HG03103 (cell line): ENCODE data around the gene CAMSAP2.

Experiments used
- ATAC-seq: cut with Tn5 transposase; IDR thresholded peaks from one replicate; pipeline ENCODE4 v1.9.1; 2021; ENCODE audit warnings: low read depth; ENCODE audit not compliant: unreplicated experiment

CAMSAP2 gene

DNA sequence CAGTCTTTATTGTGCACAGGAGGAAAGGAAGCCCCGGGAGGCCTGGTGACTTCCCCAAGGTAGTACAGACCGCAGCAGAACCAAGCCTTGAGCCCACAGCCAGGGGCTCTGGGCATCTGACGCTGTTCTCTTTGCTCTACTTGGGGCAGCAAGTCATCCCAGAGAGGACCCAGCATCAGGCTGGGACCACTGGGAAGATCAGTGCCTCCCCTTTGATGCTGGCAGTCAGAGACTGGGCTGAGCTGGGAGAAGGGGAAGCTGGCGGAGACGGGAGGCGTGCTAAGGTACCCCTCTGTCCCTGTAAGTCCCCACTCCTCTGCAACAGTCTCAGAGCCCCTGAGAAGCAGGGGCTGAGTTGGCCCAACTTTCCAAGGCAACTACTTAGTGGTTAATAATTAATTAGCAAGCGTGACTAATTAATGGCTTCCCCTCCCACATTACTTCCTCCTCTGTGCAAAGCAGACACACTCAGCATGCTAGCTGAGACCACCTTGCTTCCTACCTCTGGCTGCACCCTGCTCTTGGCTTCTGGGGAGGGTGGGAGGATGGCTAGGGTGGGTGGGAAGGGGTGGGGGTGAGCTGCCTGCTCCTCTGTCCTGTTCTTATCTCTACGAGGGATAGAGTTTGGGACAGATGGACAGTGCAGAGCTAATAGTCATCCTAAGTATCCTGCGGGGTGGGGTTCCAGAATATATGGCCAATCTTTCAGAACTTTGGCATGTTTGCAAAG, 157.3 kb downstream of the CAMSAP2 start:
- no peak for ATAC-seq

DNA sequence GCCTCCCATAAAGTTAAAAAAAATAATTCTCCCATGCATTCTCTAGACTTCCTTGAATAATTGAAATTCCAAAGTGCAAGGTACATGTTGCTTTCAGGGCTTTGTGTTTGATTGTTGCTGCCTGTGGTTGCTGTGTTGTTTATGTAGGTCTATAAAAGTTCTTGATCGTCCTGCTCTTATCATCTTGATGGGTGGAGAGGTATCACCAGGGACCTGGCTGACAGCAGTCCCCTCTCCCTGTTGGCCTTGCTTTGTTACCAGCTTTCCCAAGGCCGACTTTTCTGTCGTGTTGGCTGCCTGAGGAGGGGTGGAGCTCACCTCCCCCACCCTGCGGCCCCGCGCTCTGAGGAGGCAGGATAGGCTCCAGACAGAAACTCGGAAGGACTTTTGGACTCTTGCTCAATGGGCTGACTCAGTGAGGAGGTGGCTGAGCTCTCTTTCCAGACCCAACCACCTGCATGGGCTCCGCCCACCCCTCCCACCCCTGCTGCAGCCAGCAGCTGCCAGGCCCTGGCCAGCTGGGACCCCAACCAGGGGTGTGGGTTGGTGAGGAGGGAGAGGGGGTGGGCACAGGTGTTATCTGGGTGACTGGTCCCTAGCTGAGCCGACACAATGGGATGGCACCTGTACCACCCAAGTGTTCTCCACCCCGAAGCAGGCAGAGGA, 158.0 kb downstream of the CAMSAP2 start:
- no peak for ATAC-seq

DNA sequence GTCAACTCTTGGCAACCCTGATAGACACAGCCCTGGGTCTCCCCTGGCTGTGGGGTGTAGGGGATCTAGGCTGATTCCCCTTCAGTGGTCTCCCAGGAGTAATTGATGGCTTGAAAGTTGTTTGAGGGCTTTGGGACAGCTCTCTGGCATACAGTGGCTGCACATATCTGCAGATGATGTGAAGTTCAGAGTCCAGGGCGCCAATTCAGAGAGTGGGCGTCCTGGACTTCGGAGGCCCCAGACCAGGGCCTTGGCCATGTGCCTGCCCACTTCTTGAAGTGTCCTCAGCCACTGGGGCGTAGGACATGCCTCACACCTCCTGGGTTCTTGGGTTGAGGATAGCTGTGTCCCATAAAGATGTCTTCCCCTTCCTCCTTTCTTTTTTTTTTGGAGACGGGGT, 158.6 kb downstream of the CAMSAP2 start:
- no peak for ATAC-seq

DNA sequence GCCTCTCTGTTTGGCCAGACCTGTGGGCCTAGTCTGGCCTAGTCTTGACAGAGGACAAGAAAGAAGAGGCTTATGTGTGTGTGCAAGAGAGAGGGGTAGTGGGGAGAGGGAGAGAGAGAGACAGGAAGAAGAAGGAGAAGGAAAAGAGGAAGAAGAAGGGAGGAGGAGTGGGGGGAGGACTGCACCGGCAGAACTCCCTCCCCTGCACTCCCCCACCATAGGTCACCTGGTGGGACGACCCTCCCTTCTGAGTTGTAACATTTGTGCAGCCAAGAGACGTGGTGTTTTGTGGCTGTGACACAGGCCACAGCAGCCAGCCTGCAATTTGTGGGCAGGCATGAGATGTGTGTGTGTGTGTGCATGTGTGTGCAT, 160.3 kb downstream of the CAMSAP2 start:
- ATAC-seq = no peak

DNA sequence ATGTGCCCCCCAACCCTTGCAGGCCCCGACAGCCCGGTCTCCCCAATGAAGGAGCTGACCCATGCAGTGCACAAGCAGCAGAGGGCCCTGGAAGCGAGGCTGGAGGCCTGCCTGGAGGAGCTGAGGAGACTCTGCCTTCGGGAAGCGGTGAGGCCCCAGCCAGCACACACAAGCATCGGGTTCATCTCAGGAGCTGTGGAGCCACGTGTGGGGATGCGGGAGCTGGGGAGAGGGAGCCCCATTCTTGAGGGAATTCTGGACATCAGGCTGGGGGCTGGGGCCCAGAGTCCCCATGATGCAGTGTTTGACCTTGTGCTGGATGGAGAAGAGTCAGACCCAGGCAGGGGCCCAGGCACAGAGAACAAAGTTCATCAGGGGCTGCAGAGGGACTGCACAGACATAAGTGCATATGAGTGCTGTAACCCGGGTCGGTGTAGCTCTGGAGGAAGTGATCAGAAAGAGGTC, 160.8 kb downstream of the CAMSAP2 start:
- ATAC-seq = no peak

DNA sequence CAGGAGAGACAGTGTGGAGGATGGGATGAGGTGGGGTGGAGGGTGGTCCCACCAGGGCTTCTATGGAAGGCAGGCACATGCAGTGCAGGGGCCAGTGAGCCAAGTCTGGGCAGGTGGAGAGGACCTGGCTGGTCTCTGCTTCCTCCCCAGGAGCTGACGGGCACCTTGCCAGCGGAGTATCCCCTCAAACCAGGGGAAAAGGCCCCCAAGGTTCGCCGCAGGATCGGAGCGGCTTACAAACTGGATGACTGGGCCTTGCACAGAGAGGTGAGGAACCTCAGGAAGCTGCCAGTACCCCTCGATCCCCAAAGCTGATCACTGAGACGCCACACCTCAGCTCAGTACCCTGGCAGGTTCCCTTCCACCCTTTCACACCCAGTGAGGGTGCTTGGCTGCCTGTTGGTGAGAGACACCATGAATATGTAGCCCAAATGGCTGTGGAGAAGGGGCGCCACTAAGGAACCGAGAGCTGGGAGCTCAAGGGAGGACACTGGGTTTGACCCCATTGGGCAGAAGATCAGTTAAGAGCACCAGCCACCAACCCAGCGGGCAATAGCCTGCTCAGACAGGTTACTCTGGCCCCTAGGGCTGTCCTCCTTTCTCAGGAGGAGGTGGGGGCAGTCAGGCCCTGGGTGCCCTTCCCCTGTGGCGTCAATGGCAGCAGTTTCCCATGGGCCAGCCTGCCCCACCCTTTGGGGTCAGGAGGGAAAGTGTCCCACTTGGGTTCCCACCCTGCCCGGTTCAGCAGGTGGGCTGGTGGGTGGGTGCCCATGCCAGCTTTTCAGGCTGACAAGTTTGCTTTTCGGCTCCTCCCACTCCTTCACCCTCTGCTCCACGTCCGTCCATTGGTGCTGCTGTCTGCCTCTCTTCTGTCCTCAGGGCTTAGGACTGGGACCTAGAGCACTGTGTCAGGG, 161.5 kb downstream of the CAMSAP2 start:
- ATAC-seq = no peak

DNA sequence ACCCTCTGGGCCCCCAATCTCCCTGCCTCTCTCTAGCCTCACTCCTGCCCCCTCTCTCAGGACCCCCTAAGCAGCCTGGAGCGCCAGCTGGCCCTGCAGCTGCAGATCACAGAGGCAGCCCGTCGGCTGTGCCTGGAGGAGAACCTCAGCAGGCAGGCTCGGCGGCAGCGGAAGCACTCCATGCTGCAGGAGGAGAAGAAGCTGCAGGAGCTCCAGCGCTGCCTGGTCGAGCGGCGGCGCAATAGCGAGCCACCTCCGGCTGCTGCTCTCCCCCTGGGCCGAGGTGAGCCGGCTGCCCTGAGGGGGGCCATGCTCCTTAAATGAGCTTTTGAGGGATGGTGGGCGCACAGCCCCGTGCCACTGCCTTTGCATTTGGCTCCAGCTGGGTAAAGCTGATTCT, 162.2 kb downstream of the CAMSAP2 start:
- ATAC-seq = no peak

DNA sequence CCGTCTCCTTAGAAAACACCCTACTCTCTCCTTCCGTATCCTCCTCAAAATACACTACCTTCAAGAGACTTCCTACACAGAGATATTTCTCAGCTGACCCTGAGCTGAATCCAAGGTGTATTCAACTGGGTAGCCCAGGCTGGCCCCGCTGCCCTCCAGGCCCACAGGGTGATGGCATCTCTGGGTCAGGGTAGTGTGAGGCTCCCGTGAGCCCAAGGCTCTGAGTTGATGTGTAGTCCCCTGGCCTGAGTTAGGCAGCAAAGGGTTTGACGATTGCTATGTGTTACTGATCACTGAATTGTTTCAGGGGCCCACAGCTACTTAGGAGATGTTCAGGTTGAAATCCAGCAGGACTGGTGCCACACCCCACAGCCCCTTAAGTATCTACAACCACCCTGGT, 162.7 kb downstream of the CAMSAP2 start:
- ATAC-seq = no peak

DNA sequence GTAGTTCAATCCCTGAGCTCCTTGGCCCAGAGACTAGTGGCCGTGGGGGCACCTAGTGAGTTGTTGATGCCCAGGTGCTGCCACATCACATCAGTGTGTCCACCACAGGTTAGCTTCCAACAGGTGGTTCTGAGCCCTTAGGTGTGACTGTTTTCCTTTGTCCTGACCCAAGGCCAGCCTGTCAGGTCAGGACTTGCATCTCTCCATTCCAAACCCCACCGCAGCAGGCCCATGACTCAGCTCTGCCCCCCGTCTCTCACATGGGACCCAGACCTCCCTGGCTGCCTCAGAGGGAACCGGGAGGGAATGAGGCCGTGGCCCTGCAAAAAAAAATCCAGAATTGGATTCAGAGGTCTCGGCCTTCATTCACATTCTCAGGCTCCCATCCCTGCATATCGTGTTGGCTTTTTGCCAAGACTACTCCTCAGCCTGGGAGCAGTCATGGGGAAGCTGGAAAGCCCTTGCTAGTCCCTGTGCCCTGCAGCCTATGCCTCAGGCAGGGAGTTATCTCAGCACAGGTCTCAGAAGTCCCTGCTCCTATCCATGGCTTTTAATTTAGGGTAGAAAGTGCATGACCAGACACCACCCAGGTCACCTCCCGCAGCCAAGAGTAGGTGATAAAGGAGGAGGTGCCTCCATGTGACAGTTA, 163.2 kb downstream of the CAMSAP2 start:
- ATAC-seq = no peak

DNA sequence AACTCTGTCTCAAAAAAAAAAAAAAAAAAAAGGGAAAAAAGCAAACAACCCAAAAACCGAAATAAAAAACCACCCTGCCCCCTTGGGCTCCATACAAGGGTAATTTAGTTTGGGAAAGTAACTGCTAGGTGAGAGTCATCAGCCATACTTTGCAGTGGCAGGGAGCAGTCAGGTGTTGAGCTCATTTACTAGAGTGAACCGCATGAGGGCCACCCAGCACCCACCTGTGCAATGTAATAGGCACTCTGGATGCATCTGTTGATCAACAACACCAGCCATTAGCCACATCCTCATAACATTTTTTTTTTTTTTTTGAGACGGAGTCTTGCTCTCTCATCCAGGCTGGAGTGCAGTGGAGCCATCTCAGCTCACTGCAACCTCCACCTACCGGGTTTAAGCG, 165.1 kb downstream of the CAMSAP2 start:
- ATAC-seq = no peak

DNA sequence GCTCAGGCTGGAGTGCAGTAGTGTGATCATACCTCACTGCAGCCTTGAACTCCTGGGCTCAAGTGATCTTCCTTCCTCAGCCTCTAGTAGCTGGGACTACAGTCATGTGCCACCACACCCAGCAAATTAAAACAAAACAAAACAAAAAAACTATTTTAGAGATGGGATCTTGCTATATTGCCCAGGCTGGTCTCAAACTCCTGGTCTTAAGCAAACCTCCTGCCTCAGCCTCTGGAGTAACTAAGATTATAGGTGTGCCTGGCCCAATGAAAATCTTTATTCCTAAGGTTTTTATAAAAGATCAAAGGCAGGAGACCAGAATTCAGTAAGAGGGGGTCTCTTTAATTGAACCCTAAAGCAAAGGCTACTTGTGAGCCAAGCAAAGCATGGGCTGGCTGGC, 166.1 kb downstream of the CAMSAP2 start:
- ATAC-seq = no peak

DNA sequence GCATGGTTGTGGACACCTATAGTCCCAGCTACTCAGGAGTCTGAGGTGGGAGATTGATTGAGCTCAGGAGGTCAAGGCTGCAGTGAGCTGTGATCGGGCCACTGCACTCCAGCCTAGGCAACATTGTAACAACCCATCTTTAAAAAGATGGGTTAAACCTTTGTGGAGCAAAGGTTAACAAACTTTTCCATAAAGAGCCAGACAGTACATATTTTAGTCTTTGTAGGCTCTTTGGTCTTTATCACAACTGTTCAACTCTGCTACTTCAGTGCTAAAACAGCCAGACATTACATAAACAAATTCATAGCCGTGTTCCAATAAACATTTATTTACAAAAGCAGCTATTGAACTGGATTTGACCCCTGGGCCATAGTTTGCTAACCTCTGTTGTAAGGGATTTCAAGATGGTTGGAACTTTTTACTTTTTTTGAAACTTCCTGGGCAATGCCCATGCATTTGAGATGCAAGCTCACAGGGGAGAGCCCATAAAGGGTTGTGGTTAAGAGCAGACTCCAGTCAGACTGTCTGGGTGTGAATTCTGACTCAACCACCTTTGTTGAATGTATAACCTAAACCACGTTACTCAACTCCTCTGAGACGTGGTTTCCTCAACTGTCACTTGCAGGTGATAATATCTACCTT, 166.8 kb downstream of the CAMSAP2 start:
- no peak for ATAC-seq

DNA sequence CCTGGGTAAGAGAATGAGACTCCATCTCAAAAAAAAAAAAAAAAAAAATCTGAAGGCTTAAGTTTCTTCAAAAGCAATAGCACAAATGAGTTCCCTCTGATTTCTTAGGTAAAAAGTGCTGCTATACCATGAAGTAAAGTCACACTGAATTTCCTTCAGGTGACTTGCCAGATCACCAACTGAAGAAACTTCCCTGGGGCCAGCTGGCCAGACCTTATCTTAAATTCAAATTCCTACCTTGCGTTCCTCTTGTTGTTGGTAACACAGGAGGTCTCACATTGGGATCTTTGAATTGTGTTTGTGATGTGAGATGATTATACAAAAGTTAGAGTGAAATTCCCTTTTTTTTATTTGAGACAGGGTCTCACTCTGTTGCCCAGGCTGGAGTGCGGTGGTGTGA, 167.8 kb downstream of the CAMSAP2 start:
- no peak for ATAC-seq

DNA sequence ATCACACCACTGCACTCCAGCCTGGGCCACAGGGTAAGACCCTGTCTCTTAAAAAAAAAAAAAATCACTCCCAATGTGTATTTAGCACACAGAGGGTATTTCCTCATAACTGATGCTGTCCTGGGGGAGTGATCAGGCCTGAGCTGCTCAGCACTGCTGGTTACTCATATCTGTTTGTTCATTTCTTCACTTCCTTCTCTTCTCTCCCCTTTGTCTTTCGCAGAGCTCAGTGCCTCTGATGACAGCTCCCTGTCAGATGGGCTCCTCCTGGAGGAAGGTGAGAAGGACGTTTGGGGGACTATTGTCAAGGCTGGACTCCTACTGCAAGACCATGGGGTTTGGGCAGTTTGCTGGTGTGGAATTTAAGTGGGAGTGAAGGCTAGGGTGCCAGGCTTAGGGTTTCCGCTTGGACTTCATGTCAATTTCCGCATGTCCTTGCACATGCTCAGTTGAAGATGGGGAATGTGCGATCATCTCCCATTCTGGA, 169.0 kb downstream of the CAMSAP2 start:
- ATAC-seq = peak; percentile 74

DNA sequence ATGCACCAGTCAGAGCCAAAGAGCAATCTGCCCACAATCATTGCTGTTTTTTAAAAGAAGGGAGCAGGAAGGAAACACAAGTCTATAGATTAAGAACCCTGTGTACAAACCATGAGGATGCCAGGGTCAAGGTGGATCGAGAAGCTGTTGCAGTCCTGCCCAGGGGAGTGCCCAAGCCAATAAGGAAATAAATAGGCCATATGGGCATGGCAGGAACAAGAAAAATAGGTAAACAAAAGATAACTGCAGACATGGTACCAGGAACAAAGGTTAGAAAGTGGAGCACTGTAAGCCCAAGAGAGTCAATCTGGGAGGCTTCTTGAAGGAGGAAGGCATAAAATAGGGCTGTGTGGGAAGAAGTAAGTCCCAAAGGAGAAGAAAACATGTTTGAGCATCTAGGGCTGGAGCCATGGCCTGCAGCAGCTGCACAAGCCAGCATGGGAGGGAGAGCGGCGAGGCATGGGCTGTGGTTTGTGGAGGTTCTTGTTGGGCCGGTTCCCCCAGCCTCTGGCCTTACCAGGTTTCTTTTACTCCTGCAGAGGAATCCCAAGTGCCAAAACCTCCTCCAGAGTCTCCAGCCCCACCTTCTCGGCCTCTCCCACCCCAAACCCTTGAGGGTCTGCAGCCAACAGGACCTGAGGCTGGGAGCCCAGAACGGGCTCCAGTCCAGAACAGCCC, 169.6 kb downstream of the CAMSAP2 start:
- no peak for ATAC-seq

DNA sequence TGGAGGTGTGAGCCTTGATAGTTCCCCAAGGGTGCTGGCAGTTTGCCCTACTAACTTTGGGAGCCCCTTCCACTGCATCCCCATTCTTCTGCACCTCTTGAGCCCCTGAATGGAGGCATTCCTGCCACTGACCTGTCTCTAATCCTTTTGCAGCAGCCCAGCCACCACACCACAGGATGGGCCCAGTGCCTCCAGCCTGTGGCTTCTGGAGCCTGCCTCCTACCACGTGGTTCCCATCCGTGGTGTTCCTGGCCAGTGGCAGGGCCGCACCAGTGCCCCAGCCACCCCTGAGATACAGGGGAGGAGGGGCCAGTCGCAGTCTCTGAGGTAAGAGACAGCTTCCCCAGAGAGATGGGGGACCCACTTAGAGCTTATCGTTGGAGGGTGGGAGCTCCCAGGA, 170.4 kb downstream of the CAMSAP2 start:
- no peak for ATAC-seq

DNA sequence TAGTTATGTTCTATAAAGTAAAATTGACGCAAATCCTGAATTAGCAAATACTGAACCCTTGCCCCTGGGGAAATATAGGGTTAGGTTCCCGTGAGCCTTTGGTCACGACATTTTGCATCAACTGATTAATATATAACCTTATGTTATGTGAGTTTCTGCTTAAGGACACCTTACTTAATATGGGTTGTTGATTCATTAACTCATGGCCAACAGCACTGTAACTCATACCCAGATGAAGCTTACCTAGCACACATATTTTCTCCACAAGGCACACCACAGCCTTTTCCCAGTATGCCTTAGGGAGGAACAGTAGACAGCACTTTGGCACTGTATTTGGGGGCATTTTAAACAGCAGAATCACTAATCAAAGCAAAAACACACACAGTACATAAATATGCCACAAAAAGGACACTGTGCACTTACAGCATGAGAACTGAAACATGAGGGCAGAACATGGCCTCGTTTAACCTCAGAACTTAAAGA, 171.1 kb downstream of the CAMSAP2 start:
- ATAC-seq = no peak
